ENCODE measurements around the gene HEXD. TPM values are rescaled to one million over a fixed set of nuclear protein-coding genes. Genes with fewer than 3 reads are reported as not detected.

Gene HEXD
- total and polyA plus RNA-seq, 2 of the 8 experiments (the other 6 are each of a cell fraction or from before 2014, with no cell fraction given) = 20.6 to 21.8 TPM

DNA sequence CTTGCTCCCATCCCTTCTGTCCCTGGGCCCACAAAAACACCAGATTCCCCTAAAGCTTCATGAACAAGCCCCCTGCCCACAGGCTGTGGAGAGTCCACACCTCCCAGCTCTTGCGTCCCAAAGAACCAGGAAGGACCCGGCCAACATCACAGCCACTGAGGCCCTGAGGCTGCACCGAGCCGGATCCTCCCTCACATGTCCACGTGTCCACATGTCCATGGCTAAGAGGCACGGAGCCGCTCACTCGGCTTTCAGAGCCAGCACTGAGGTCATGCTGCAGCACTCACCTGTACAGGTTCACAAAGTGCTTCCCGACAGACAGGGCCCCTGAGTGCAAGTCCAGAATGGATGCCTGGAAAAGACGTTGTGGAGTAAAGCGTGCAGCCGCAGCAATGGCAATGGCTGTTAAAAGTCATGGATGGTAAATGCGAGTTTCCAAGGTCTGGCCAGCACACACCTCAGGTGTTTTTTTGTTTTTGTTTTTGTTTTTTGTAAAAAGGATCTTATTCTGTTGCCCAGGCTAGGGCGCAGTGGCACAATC lies 11.9 kb upstream of the HEXD start:
- H3K4me3 ChIP-seq (ENCODE audit: extremely low read depth in 1 of 4, insufficient read depth in 2 of 4, low read depth in 3 of 4, low read length in 4 of 4) = no peak overlapping the region
- peaks cover 0 to 11% (median 2%) of the 10 kb centered on the region in 4 experiments; a peak in 3 of 8 replicates for H3K36me3 ChIP-seq (ENCODE audit: control insufficient read depth in 2 of 4, insufficient read depth in 4 of 4, low read length in 3 of 4)
- H2AFZ ChIP-seq (ENCODE audit: low read length) = no peak overlapping the region
- CTCF ChIA-PET (ENCODE audit: partially characterized antibody) = interaction anchor here (0.5 to 0.8 kb wide), 2 partner anchors 9 to 134 kb away, joined by 3 to 4 read pairs; no protein-coding TSS in a partner anchor
- H3K18ac ChIP-seq (ENCODE audit: extremely low read depth, low read length) = no peak overlapping the region
- no peak overlapping the region for H3K27ac ChIP-seq (ENCODE audit: low read depth, low read length)
- H2BK12ac ChIP-seq (ENCODE audit: low read depth, low read length) = no peak overlapping the region
- TF ChIP-seq RFX5 (IDR thresholded peaks at IDR 0.05; ENCODE audit: borderline replicate concordance, low read depth, low read length) (no peak), HDAC2 (IDR thresholded peaks at IDR 0.05; ENCODE audit: borderline replicate concordance in 1 of 2, low read depth in 2 of 2, low read length in 2 of 2) (no peak), POLR2A (IDR thresholded peaks at IDR 0.05; ENCODE audit: control extremely low read depth in 1 of 2, low read depth in 2 of 2, low read length in 2 of 2) (no peak), CTCF (IDR thresholded peaks at IDR 0.05; ENCODE audit: control extremely low read depth in 1 of 3, insufficient read depth in 1 of 3, low read depth in 1 of 3, low read length in 3 of 3) (no peak), JUND (IDR thresholded peaks at IDR 0.05; ENCODE audit: low read length) (no peak), E2F6 (IDR thresholded peaks at IDR 0.05) (no peak), NANOG (IDR thresholded peaks at IDR 0.05; ENCODE audit: insufficient read depth, low read depth, low read length, poor library complexity, severe bottlenecking) (no peak), BCL11A (IDR thresholded peaks at IDR 0.05; ENCODE audit: low read depth in 2 of 2, low read length in 2 of 2) (no peak), RBBP5 (IDR thresholded peaks at IDR 0.05; ENCODE audit: borderline replicate concordance, low read depth, low read length) (no peak)
- H4K8ac ChIP-seq (ENCODE audit: extremely low read depth, insufficient read depth, low read length) = no peak overlapping the region
- no peak overlapping the region for H2BK5ac ChIP-seq (ENCODE audit: low read depth, low read length)
- POLR2A ChIA-PET (ENCODE audit: partially characterized antibody) = no interaction called here
- H4K5ac ChIP-seq (ENCODE audit: insufficient read length, low read depth, low read length) = no peak overlapping the region
- no peaks in the 10 kb centered on the region for H3K79me2 ChIP-seq (ENCODE audit: control insufficient read depth in 1 of 2, insufficient read depth in 2 of 2, low read length in 2 of 2)
- no peaks in the 10 kb centered on the region for H3K4me1 ChIP-seq (replicated peaks in 1 of 4; ENCODE audit: control insufficient read depth in 3 of 4, insufficient read depth in 4 of 4, low read length in 3 of 4)
- H4K91ac ChIP-seq (replicated peaks; ENCODE audit: insufficient read length, low read length) = no peak overlapping the region
- DNase-seq (ENCODE audit: low read depth in 1 of 2, low spot score in 2 of 2) (no peak), FAIRE-seq (no peak)
- no peak overlapping the region for H3K23ac ChIP-seq (ENCODE audit: insufficient read length)
- no peak overlapping the region for H2BK20ac ChIP-seq (ENCODE audit: low read length)
- H3K9ac ChIP-seq (replicated peaks in 1 of 4; ENCODE audit: extremely low read depth in 1 of 4, low read depth in 3 of 4, low read length in 3 of 4) = no peak overlapping the region
- no peaks in the 10 kb centered on the region for H3K23me2 ChIP-seq (ENCODE audit: low read depth, low read length)
- no peak overlapping the region for H2AK5ac ChIP-seq (ENCODE audit: low read depth, low read length)
- H3K79me1 ChIP-seq (ENCODE audit: low read depth, low read length) = no peaks in the 10 kb centered on the region
- no peak overlapping the region for H3K14ac ChIP-seq (ENCODE audit: insufficient read length)
- no peaks in the 10 kb centered on the region for H3K9me3 ChIP-seq (ENCODE audit: insufficient read depth in 2 of 2, low read depth in 1 of 2, low read length in 1 of 2)
- H3K4ac ChIP-seq (replicated peaks; ENCODE audit: insufficient read length, low read depth, low read length) = no peak overlapping the region
- no peak overlapping the region for H2BK15ac ChIP-seq (ENCODE audit: low read length)
- H2BK120ac ChIP-seq (replicated peaks; ENCODE audit: low read depth, low read length) = no peak overlapping the region
- no peak overlapping the region for H3K56ac ChIP-seq (replicated peaks; ENCODE audit: insufficient read length, low read depth, low read length)
- H3K4me2 ChIP-seq (ENCODE audit: insufficient read depth in 1 of 2, low read depth in 2 of 2, low read length in 2 of 2) = no peak overlapping the region
- peaks cover 0 to 1% of the 10 kb centered on the region in 2 experiments for H4K20me1 ChIP-seq (replicated peaks in 1 of 2; ENCODE audit: control insufficient read depth in 1 of 2, insufficient read depth in 2 of 2, low read length in 2 of 2)
- WGBS, 2 experiments (ENCODE audit: extremely low coverage in 1 of 2, insufficient coverage in 1 of 2, insufficient read length in 1 of 2, insufficient replicate concordance in 2 of 2, low coverage in 1 of 2, low lambda C conversion rate in 2 of 2, missing lambda C conversion rate in 1 of 2) = 93% methylated on average over 14 of the region's 14 CpGs; no CpG with 5 or more reads in 1 of the 2 experiments
- H3K27me3 ChIP-seq (replicated peaks in 1 of 4; ENCODE audit: control insufficient read depth in 3 of 4, extremely low read depth in 1 of 4, insufficient read depth in 3 of 4, low read length in 3 of 4) = no peaks in the 10 kb centered on the region
